Heart left ventricle (tissue), 13 donors: Measurements from ENCODE around the gene CA5B.

Source experiments
- CTCF ChIP-seq, 12 donors: fragments of 200-600 bp; sonication (generic) in 4 of 12; IDR thresholded peaks; one replicate each; pipeline versions ENCODE4 v1.5.0 to v1.8.0; 2018 to 2022; ENCODE audit warnings: antibody characterized with exemption in 12 of 12, mild to moderate bottlenecking in 5 of 12
- POLR2A ChIP-seq, 2 donors: fragments of 450-650 bp; IDR thresholded peaks; one replicate each; pipeline ENCODE4 v1.6.1; 2017; ENCODE audit warnings: antibody characterized with exemption in 2 of 2, mild to moderate bottlenecking in 2 of 2, moderate library complexity in 2 of 2
- donor health status: ischemic (EF 13 %, LVEDD 7.1; RV severe dilation, severe dysfunction).
- donor health status: DM: no; HTN: yes; CAD: no.
- donor health status: DM: no; HTN: no; CAD: no.
- donor health status: ischemic (EF 25% LVEDD 6.9; RV normal size, moderate dysfunction).
- donor health status: ischemic (EF 25% LVEDD 5.7; RV mildly dilated, moderate dysfunction).
- donor health status: ischemic (EF 35%, LVEDD 5.7; RV mildly dilated, moderate dysfunction).
- donor health status: nonischemic (EF 11% LVEDD 7.7; RV severe dilation, severe dysfunction).
- donor health status: DM: yes; HTN: yes; CAD: no.
- donor health status: PGD.
- donor health status: ischemic (EF 29% LVEDD 5.4; RV normal size, mild dysfunction).
- donor health status: nonischemic (EF 23%, LVEDD 6.1; RV moderate dilation, normal function).

GRCh38 chrX:15834827-15835595, 96.9 kb downstream of the CA5B start:
- no peak for TF ChIP-seq POLR2A (IDR thresholded peaks at IDR 0.05)
- no peak for TF ChIP-seq CTCF (IDR thresholded peaks at IDR 0.05)
